ENCODE measurements around the gene UNC119B. TPM values are rescaled to one million over a fixed set of nuclear protein-coding genes. Genes with fewer than 3 reads are reported as not detected.

The UNC119B gene
- total RNA-seq, 4 donors from 2014 or later: 19.6 to 38.1 (median 21.8) TPM

GRCh38 chr12:120739821-120740613, 29.8 kb downstream of the UNC119B start:
- TF ChIP-seq CTCF (IDR thresholded peaks at IDR 0.05): no peak
- ATAC-seq (ENCODE audit: low FRiP score) (no peak), DNase-seq (ENCODE audit: low spot score) (no peak)

- no peak for TF ChIP-seq CTCF (IDR thresholded peaks at IDR 0.05)
- no peak for ATAC-seq (ENCODE audit: low FRiP score)
- DNase-seq (ENCODE audit: low spot score): no peak
Observed at GRCh38 chr12:120740871-120741270, 30.6 kb downstream of the UNC119B start.

- no peak for ATAC-seq (ENCODE audit: low FRiP score)
- DNase-seq (ENCODE audit: low spot score): no peak
- no peak for TF ChIP-seq CTCF (IDR thresholded peaks at IDR 0.05)
Observed at GRCh38 chr12:120741476-120742421, 31.5 kb downstream of the UNC119B start.

- DNase-seq (ENCODE audit: low spot score) (no peak), ATAC-seq (ENCODE audit: low FRiP score) (no peak)
- no peak for TF ChIP-seq CTCF (IDR thresholded peaks at IDR 0.05)
Observed at GRCh38 chr12:120744922-120745493, 34.8 kb downstream of the UNC119B start.

- TF ChIP-seq CTCF (IDR thresholded peaks at IDR 0.05): no peak
- no peak for ATAC-seq (ENCODE audit: low FRiP score)
- no peak for DNase-seq (ENCODE audit: low spot score)
Observed at GRCh38 chr12:120748242-120748641, 38.0 kb downstream of the UNC119B start.

- no peak for ATAC-seq (ENCODE audit: low FRiP score)
- no peak for DNase-seq (ENCODE audit: low spot score)
- no peak for TF ChIP-seq CTCF (IDR thresholded peaks at IDR 0.05)
Observed at GRCh38 chr12:120749256-120749655, 39.0 kb downstream of the UNC119B start.
